GM10248 (cell line): ENCODE data around the gene POU3F2.

Source experiments
- CTCF ChIA-PET: fragments of 300-600 bp; sonication (Branson Sonifier 250); formaldehyde crosslinking; extraction: SDS; loops from one replicate; lab custom pipeline; 2021; ENCODE audit warnings: antibody characterized with exemption; lab: Yijun Ruan, JAX
- POLR2A ChIA-PET: fragments of 350-650 bp; sonication (Branson Sonifier 250); formaldehyde crosslinking; extraction: SDS; loops from one replicate; lab custom pipeline; 2020; ENCODE audit warnings: antibody characterized with exemption; lab: Yijun Ruan, JAX
- DNase-seq: peaks from one replicate; pipeline ENCODE4 v3.0.0; 2012; ENCODE audit errors: extremely low spot score
- CTCF ChIP-seq: IDR thresholded peaks from 2 replicates; pipeline ENCODE4 v1.5.1; 2012; ENCODE audit warnings: mild to moderate bottlenecking, low read depth; ENCODE audit errors: extremely low read depth, missing control alignments, control extremely low read depth

The POU3F2 gene

GRCh38 chr6:98808541-98809210 is 25.7 kb upstream of the POU3F2 start:
- POLR2A ChIA-PET: no interaction called here
- no peak for TF ChIP-seq CTCF
- CTCF ChIA-PET: no interaction called here
- DNase-seq: no peak

- CTCF ChIA-PET: interaction anchor here (1.5 kb wide), 1 partner anchor 20 kb away, joined by 3 read pairs; no protein-coding TSS in a partner anchor
- POLR2A ChIA-PET: no interaction called here
- DNase-seq: no peak
- no peak for TF ChIP-seq CTCF
These were observed 22.2 kb upstream of the POU3F2 start for GRCh38 chr6:98812220-98812619.

- CTCF ChIA-PET: no interaction called here
- no peak for DNase-seq
- POLR2A ChIA-PET: no interaction called here
- no peak for TF ChIP-seq CTCF
These were observed 17.6 kb upstream of the POU3F2 start for GRCh38 chr6:98816799-98817198.

- TF ChIP-seq CTCF: no peak
- DNase-seq: no peak
- CTCF ChIA-PET: interaction anchor here (1.0 to 1.1 kb wide), 2 partner anchors 14 to 25 kb away, joined by 3 read pairs; no protein-coding TSS in a partner anchor
- POLR2A ChIA-PET: no interaction called here
These were observed 12.5 kb upstream of the POU3F2 start for GRCh38 chr6:98821756-98822405.

GRCh38 chr6:98823428-98824161 is 10.8 kb upstream of the POU3F2 start:
- POLR2A ChIA-PET: no interaction called here
- TF ChIP-seq CTCF: no peak
- DNase-seq: no peak

GRCh38 chr6:98824162-98824901 is 10.0 kb upstream of the POU3F2 start:
- DNase-seq: peak; percentile 17
- no peak for TF ChIP-seq CTCF
- ChIA-PET CTCF (no interaction called here), POLR2A (no interaction called here)

More at GRCh38 chr6:98823428-98824161, 10.8 kb upstream of the POU3F2 start:
- CTCF ChIA-PET: no interaction called here
